Measurements from ENCODE around the gene GPRASP1.

GRCh38 chrX:102651242-102652011, at the start of gene GPRASP1:
- no peak for TF ChIP-seq POLR2AphosphoS5 (IDR thresholded peaks at IDR 0.05; ENCODE audit: low read depth, low read length)
- no peak for TF ChIP-seq REST (IDR thresholded peaks at IDR 0.05; ENCODE audit: insufficient read depth in 1 of 2, low read depth in 2 of 2, low read length in 2 of 2)
- no peak for TF ChIP-seq TAF1 (IDR thresholded peaks at IDR 0.05; ENCODE audit: borderline replicate concordance, insufficient read depth, low read length)
